HepG2 (cell line): ENCODE data around the gene CISH. TPM values are rescaled to one million over a fixed set of nuclear protein-coding genes. Genes with fewer than 3 reads are reported as not detected.
A peak's percentile ranks its signal among the peaks of the same experiment; 100 is the strongest.

Experiments
- FOXC1 ChIP-seq: sonication (generic); formaldehyde crosslinking; IDR thresholded peaks from 2 replicates; pipeline ENCODE4 v1.8.0; 2022; ENCODE audit warnings: mild to moderate bottlenecking, missing genetic modification reagents, borderline replicate concordance
- HDAC1 ChIP-seq: sonication (generic); formaldehyde crosslinking; IDR thresholded peaks from 2 replicates; pipeline ENCODE4 v1.5.1; 2020; ENCODE audit warnings: mild to moderate bottlenecking, missing genetic modification reagents
- HMG20A ChIP-seq: IDR thresholded peaks from 2 replicates; pipeline ENCODE4 v1.6.1; 2016; ENCODE audit warnings: borderline replicate concordance
- HNRNPH1 ChIP-seq: fragments of 200-400 bp; formaldehyde crosslinking; optimal IDR thresholded peaks from 2 replicates; pipeline ENCODE3; 2017; ENCODE audit warnings: mild to moderate bottlenecking, low read depth, low read length
- JDP2 ChIP-seq: sonication (generic); formaldehyde crosslinking; IDR thresholded peaks from 2 replicates; pipeline ENCODE4 v1.8.1; 2022; ENCODE audit warnings: missing genetic modification reagents, borderline replicate concordance
- KLF6 ChIP-seq: IDR thresholded peaks from 2 replicates; pipeline ENCODE4 v1.8.0; 2016; ENCODE audit warnings: missing biosample characterization, missing genetic modification reagents
- NONO ChIP-seq, 2 experiments: fragments of 450-650 bp in 1 of 2; sonication (generic) in 1 of 2; formaldehyde crosslinking in 1 of 2; IDR thresholded peaks in 1 of 2; conservative IDR thresholded peaks in 1 of 2; 2 replicates each; pipeline versions ENCODE4 v1.6.1 to v1.8.0; 2017 to 2022; ENCODE audit warnings: mild to moderate bottlenecking in 1 of 2, missing genetic modification reagents in 1 of 2, moderate library complexity in 1 of 2
- NR2F6 ChIP-seq, 2 experiments: IDR thresholded peaks; 2 replicates each; pipeline ENCODE4 v1.6.1; 2016; ENCODE audit warnings: antibody characterized with exemption in 1 of 2, mild to moderate bottlenecking in 1 of 2
- POLR2AphosphoS5 ChIP-seq: IDR thresholded peaks from 2 replicates; pipeline ENCODE4 v1.6.1; 2012; ENCODE audit warnings: low read depth, low read length
- TCF7 ChIP-seq: sonication (generic); IDR thresholded peaks from 2 replicates; pipeline ENCODE4 v1.6.1; 2016; ENCODE audit warnings: antibody characterized with exemption, low read depth
- XBP1 ChIP-seq: sonication (generic); formaldehyde crosslinking; IDR thresholded peaks from 2 replicates; pipeline ENCODE4 v1.5.0; 2020; ENCODE audit warnings: missing genetic modification reagents
- ZBTB42 ChIP-seq: sonication (generic); formaldehyde crosslinking; IDR thresholded peaks from 2 replicates; pipeline ENCODE4 v1.5.0; 2020; ENCODE audit warnings: mild to moderate bottlenecking, missing genetic modification reagents
- ZFP36 ChIP-seq: fragments of 150-350 bp; IDR thresholded peaks from 2 replicates; pipeline ENCODE4 v1.6.1; 2018; ENCODE audit warnings: borderline replicate concordance, low read length, low read depth; ENCODE audit not compliant: partially characterized antibody
- ZNF33A ChIP-seq: sonication (generic); formaldehyde crosslinking; IDR thresholded peaks from 2 replicates; pipeline ENCODE4 v1.5.1; 2020; ENCODE audit warnings: missing genetic modification reagents, mild to moderate bottlenecking, moderate library complexity, borderline replicate concordance
- ZNF720 ChIP-seq: sonication (generic); formaldehyde crosslinking; IDR thresholded peaks from 2 replicates; pipeline ENCODE4 v1.4.0; 2020; ENCODE audit warnings: missing genetic modification reagents
- ZSCAN20 ChIP-seq: sonication (generic); formaldehyde crosslinking; IDR thresholded peaks from 2 replicates; pipeline ENCODE4 v1.4.0; 2020; ENCODE audit warnings: missing genetic modification reagents, mild to moderate bottlenecking, borderline replicate concordance
- polyA plus RNA-seq, 8 experiments: library from polyadenylated mRNA; depleted of rRNA in 3 of 8; stranded (reverse) in 7 of 8; unstranded in 1 of 8; fragments of >200 nt; fragmentation: Illumina TruSeq in 4 of 8; extraction: Trizol in 4 of 8; gene quantifications; 2 replicates each; pipeline versions ENCODE4 v1.2.1 to v1.2.3, GENCODE V29; 2011 to 2016; ENCODE audit warnings: low read depth in 4 of 8, missing spikeins in 1 of 8, mixed read lengths in 1 of 8; ENCODE audit not compliant: insufficient read depth in 1 of 8
- total RNA-seq, 5 experiments: library from RNA; depleted of rRNA; stranded (reverse); fragments of >200 nt; fragmentation: Illumina TruSeq; extraction: Trizol; gene quantifications; 2 replicates each; pipeline ENCODE4 v1.2.3, GENCODE V29; 2016; ENCODE audit warnings: low read depth in 1 of 5
- TF ChIP-seq, protein P1 (sequence below): IDR thresholded peaks from 2 replicates; pipeline ENCODE4 v1.6.1; 2016; ENCODE audit warnings: low read depth, borderline replicate concordance
- TF ChIP-seq, protein P2 (sequence below): sonication (generic); formaldehyde crosslinking; IDR thresholded peaks from 2 replicates; pipeline ENCODE4 v1.9.0; 2021; ENCODE audit warnings: missing genetic modification reagents, mild to moderate bottlenecking, borderline replicate concordance
- TF ChIP-seq, protein P3 (sequence below): sonication (generic); formaldehyde crosslinking; IDR thresholded peaks from 2 replicates; pipeline ENCODE4 v1.4.0; 2020; ENCODE audit warnings: missing genetic modification reagents, mild to moderate bottlenecking, borderline replicate concordance
- TF ChIP-seq, protein P4 (sequence below): IDR thresholded peaks from 2 replicates; pipeline ENCODE4 v1.6.1; 2016; ENCODE audit warnings: missing biosample characterization, missing genetic modification reagents, low read depth
- TF ChIP-seq, protein P5 (sequence below): IDR thresholded peaks from 2 replicates; pipeline ENCODE4 v1.6.1; 2016; ENCODE audit warnings: control low read depth

The CISH gene
- total and polyA plus RNA-seq, 2 of the 13 experiments (the other 11 are each of a cell fraction or from before 2014, with no cell fraction given), result 0.91 to 1.5 TPM

DNA sequence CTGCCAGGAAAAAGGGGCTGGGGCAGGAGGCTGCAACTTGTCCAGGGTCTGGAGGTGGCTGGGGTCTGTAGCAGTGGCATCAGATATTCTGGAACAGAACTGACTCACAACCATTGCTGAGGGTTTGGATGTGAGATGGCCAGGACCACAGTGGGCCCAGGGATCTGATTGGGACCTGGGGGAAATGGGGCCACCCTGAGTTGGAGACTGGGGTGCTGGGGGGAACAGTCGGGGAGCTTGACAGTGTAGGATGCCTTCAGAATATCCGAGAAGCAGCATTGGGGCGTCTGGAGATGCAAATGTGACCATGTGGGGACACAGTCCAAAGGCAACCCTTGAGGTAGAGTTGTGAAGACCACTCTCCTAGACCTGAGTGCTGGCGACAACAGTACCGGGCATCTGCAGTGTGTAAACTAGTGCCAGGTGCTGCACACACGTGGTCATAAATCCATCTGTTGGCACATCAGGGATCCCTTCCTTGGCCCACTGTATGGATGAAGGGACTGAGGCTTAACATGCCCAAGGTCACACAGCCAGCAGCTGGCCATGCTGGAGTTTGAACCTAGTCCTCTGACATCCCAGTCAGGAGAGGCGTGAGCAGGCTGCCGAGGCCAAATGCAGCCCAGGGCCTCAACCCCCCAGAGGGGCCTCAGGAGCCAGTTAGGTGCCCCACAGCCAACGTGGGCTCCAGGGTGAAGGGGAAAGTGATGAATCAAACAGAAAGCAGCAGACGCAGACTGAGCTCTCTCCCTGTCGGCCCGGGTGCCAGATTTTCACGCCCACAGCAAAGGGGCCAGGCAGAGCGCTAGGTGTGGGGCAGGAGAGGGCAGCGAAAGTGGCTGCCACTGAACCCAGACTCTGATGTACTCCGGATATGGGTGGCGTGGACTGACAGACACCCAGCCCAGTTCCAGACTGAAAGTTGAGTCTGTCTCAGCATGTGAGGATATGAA lies 23.5 kb downstream of the CISH start (continued):
- no peak for TF ChIP-seq TCF7
- TF ChIP-seq HNRNPH1, result peak; percentile 21
- TF ChIP-seq, protein P1, sequence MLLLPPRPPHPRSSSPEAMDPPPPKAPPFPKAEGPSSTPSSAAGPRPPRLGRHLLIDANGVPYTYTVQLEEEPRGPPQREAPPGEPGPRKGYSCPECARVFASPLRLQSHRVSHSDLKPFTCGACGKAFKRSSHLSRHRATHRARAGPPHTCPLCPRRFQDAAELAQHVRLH (CRISPR knock-in tag), result 0 out of 2 replicates have a peak, but pooled peaks have one; percentile 55
- TF ChIP-seq NR2F6 (IDR thresholded peaks at IDR 0.05), result peak; percentile 57; the same call in 1 of the 2 replicates
- peak; percentile 69 for TF ChIP-seq NR2F6 (CRISPR knock-in tag; IDR thresholded peaks at IDR 0.05)
- no peak for TF ChIP-seq ZBTB42 (CRISPR knock-in tag)
- peak; percentile 53 for TF ChIP-seq POLR2AphosphoS5
- peak; percentile 91 for TF ChIP-seq HDAC1
- no peak for TF ChIP-seq JDP2 (CRISPR knock-in tag)
- TF ChIP-seq, protein P2, sequence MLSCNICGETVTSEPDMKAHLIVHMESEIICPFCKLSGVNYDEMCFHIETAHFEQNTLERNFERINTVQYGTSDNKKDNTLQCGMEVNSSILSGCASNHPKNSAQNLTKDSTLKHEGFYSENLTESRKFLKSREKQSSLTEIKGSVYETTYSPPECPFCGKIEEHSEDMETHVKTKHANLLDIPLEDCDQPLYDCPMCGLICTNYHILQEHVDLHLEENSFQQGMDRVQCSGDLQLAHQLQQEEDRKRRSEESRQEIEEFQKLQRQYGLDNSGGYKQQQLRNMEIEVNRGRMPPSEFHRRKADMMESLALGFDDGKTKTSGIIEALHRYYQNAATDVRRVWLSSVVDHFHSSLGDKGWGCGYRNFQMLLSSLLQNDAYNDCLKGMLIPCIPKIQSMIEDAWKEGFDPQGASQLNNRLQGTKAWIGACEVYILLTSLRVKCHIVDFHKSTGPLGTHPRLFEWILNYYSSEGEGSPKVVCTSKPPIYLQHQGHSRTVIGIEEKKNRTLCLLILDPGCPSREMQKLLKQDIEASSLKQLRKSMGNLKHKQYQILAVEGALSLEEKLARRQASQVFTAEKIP (CRISPR knock-in tag), result no peak
- no peak; the same call in 1 of the 2 replicates for TF ChIP-seq HMG20A
- TF ChIP-seq ZNF720 (CRISPR knock-in tag), result no peak
- TF ChIP-seq, protein P3, sequence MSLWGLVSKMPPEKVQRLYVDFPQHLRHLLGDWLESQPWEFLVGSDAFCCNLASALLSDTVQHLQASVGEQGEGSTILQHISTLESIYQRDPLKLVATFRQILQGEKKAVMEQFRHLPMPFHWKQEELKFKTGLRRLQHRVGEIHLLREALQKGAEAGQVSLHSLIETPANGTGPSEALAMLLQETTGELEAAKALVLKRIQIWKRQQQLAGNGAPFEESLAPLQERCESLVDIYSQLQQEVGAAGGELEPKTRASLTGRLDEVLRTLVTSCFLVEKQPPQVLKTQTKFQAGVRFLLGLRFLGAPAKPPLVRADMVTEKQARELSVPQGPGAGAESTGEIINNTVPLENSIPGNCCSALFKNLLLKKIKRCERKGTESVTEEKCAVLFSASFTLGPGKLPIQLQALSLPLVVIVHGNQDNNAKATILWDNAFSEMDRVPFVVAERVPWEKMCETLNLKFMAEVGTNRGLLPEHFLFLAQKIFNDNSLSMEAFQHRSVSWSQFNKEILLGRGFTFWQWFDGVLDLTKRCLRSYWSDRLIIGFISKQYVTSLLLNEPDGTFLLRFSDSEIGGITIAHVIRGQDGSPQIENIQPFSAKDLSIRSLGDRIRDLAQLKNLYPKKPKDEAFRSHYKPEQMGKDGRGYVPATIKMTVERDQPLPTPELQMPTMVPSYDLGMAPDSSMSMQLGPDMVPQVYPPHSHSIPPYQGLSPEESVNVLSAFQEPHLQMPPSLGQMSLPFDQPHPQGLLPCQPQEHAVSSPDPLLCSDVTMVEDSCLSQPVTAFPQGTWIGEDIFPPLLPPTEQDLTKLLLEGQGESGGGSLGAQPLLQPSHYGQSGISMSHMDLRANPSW (CRISPR knock-in tag), result no peak
- no peak for TF ChIP-seq XBP1 (CRISPR knock-in tag)
- TF ChIP-seq NONO (IDR thresholded peaks at IDR 0.05), result no peak
- TF ChIP-seq NONO (CRISPR knock-in tag; conservative IDR thresholded peaks at IDR 0.05), result no peak
- no peak for TF ChIP-seq ZFP36
- TF ChIP-seq ZSCAN20 (CRISPR knock-in tag), result no peak
- TF ChIP-seq, protein P4, sequence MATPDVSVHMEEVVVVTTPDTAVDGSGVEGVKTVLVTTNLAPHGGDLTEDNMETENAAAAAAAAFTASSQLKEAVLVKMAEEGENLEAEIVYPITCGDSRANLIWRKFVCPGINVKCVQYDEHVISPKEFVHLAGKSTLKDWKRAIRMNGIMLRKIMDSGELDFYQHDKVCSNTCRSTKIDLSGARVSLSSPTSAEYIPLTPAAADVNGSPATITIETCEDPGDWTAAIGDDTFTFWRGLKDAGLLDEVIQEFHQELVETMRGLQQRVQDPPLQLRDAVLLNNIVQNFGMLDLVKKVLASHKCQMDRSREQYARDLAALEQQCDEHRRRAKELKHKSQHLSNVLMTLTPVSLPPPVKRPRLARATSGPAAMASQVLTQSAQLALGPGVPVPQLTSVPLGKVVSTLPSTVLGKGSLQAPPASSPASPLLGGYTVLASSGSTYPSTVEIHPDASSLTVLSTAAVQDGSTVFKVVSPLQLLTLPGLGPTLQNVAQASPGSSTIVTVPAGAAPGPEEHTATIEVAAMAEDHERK (CRISPR knock-in tag), result no peak
- TF ChIP-seq ZNF33A (CRISPR knock-in tag), result no peak
- 0 out of 2 replicates have a peak, but pooled peaks have one; percentile 49 for TF ChIP-seq FOXC1
- TF ChIP-seq, protein P5, sequence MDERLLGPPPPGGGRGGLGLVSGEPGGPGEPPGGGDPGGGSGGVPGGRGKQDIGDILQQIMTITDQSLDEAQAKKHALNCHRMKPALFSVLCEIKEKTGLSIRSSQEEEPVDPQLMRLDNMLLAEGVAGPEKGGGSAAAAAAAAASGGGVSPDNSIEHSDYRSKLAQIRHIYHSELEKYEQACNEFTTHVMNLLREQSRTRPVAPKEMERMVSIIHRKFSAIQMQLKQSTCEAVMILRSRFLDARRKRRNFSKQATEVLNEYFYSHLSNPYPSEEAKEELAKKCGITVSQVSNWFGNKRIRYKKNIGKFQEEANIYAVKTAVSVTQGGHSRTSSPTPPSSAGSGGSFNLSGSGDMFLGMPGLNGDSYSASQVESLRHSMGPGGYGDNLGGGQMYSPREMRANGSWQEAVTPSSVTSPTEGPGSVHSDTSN (CRISPR knock-in tag), result 0 out of 2 replicates have a peak, but pooled peaks have one; percentile 21
- peak; percentile 5; the same call in 1 of the 2 replicates for TF ChIP-seq KLF6
